GM12801 (cell line): ENCODE measurements around the gene STX4.

Experiments
- TF ChIP-seq, protein P1 (sequence below): IDR thresholded peaks from one replicate; pipeline ENCODE4 v1.5.1; 2011; ENCODE audit warnings: control low read depth; ENCODE audit not compliant: insufficient read length; ENCODE audit errors: extremely low read depth

STX4 gene

DNA sequence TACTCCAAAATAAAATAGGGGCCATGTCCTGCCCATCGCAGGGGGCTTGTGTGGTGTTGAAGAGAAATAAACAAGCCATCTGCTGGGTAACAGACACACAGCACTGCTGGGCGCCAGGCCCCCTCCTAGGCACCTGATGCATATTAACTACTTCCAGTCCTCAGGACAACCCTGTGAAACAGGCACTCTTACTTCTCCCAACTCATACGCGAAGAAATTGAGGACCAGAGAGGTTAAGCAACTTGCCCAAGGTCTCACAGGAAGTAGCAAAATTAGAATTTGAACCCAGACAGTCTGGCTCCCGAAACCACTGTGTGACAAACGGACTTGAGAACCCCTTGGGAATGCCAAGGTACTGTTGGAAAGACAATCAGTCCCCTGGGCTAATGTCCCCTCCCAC lies 25.7 kb upstream of the STX4 start:
- TF ChIP-seq, protein P1, sequence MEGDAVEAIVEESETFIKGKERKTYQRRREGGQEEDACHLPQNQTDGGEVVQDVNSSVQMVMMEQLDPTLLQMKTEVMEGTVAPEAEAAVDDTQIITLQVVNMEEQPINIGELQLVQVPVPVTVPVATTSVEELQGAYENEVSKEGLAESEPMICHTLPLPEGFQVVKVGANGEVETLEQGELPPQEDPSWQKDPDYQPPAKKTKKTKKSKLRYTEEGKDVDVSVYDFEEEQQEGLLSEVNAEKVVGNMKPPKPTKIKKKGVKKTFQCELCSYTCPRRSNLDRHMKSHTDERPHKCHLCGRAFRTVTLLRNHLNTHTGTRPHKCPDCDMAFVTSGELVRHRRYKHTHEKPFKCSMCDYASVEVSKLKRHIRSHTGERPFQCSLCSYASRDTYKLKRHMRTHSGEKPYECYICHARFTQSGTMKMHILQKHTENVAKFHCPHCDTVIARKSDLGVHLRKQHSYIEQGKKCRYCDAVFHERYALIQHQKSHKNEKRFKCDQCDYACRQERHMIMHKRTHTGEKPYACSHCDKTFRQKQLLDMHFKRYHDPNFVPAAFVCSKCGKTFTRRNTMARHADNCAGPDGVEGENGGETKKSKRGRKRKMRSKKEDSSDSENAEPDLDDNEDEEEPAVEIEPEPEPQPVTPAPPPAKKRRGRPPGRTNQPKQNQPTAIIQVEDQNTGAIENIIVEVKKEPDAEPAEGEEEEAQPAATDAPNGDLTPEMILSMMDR: no peak

DNA sequence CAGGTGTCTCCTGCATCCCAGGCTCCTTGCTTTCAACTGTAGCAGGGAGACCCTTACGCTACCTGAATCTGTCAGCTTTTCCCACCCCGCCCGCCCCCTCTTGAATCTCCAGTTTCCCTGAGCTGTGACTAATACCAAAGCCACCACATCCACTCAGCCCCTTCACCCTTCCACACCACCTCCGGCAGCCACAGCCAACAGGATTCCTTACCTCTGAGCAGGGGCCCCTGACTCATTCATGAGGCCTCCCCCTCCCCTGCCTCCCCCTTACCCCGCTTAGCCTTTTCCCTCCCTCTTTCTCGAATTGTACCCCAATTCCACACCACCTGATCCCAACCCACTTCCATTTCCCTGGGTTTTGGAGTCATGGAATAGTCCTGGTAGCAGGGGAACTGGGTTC lies 25.2 kb upstream of the STX4 start:
- TF ChIP-seq, protein P1: no peak

DNA sequence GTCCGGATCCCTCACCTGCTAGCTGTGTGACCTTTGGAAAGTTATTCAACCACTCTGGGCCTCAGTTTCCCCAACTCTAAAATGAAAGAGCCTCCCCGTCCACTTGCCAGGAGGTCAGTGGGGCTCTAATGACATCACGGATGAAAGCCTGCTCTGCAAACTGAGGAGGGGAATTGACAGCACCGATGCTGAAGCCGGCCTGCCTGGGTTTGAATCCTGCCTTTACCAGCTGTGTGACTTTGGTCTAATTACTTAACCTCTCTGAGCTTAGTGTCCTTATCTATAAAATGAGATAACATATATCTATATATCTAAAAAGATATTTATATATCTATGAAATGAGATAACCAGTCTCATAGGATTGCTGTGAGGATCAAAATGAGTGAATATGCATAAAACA lies 24.8 kb upstream of the STX4 start:
- TF ChIP-seq, protein P1: no peak

- TF ChIP-seq, protein P1: no peak
These were observed 24.2 kb upstream of the STX4 start for GRCh38 chr16:31009120-31009519.

DNA sequence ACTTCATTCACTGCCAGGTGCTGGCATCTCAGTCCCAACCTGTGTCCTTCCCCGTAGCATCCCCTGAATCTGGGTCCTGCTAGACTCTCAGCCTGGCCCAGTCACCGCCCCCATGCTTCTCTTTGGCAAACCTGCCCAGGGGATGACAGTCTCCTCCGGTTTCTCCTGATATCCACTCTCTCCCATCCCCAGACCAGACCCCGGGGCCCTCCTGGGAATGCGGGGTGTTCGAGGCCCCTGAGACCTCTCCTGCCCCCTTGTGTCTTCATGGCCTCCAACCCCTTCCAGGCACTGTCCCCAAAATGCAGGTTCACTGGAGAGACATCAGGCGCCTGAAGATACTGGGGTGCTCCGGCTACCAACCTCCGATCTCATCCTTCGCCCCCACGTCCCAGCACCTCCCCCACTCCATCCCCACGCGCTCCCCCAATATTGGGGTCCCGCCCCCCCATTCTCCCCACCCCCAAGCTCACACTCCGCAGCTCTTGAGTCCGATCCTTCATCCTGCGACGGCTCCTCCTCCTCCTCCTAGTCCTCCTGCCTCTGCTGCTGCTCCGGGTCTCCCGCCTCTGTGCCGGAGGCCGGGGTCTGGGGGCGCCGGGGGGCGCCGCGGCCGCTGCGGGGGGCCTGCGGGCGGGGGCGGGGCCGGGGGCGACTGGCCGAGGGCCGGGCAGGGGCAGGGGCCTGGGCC lies 23.3 kb upstream of the STX4 start:
- TF ChIP-seq, protein P1: no peak

- TF ChIP-seq, protein P1: no peak
These were observed 22.6 kb upstream of the STX4 start, which contains the start of gene STX1B for GRCh38 chr16:31010585-31011325. Gene STX1B, minus strand, starts transcription at chr16:31010638. Its CDS starts 242 bp downstream, at chr16:31010396.

- TF ChIP-seq, protein P1: no peak
These were observed 17.3 kb upstream of the STX4 start for GRCh38 chr16:31016018-31016417.
